ENCODE data around the gene DAB2IP.

Gene DAB2IP

DNA sequence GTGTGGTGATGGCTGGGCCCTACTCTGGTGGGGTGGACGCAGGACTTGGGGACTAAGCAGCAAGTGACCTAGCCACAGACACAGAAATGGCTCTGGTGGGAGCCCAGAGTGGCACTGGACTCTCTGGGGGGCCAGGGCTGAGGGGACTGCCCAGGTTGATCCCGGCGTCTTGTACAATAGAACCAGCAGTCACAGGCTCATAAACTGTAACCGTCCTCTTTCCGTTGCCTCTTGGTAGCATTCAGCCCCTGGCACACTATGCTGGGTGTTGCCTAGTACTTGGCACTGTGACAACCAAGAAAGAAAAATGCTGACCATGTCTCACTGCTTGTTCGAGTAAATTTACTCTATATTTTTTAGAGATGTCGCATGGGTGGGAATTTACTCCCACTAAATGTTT is 80.5 kb downstream of the DAB2IP start:
- TF ChIP-seq, protein P1, sequence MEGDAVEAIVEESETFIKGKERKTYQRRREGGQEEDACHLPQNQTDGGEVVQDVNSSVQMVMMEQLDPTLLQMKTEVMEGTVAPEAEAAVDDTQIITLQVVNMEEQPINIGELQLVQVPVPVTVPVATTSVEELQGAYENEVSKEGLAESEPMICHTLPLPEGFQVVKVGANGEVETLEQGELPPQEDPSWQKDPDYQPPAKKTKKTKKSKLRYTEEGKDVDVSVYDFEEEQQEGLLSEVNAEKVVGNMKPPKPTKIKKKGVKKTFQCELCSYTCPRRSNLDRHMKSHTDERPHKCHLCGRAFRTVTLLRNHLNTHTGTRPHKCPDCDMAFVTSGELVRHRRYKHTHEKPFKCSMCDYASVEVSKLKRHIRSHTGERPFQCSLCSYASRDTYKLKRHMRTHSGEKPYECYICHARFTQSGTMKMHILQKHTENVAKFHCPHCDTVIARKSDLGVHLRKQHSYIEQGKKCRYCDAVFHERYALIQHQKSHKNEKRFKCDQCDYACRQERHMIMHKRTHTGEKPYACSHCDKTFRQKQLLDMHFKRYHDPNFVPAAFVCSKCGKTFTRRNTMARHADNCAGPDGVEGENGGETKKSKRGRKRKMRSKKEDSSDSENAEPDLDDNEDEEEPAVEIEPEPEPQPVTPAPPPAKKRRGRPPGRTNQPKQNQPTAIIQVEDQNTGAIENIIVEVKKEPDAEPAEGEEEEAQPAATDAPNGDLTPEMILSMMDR (IDR thresholded peaks at IDR 0.05; ENCODE audit: borderline replicate concordance, control extremely low read depth, extremely low read depth, insufficient read depth, missing control alignments), result no peak
- in situ Hi-C loops (cut with MboI; ENCODE audit: low sequenced_read_pairs, unreplicated experiment), result loop anchor here (25.0 kb wide), 1 partner anchor 255 kb away; no protein-coding TSS in a partner anchor
- no peak for DNase-seq (ENCODE audit: low spot score)

DNA sequence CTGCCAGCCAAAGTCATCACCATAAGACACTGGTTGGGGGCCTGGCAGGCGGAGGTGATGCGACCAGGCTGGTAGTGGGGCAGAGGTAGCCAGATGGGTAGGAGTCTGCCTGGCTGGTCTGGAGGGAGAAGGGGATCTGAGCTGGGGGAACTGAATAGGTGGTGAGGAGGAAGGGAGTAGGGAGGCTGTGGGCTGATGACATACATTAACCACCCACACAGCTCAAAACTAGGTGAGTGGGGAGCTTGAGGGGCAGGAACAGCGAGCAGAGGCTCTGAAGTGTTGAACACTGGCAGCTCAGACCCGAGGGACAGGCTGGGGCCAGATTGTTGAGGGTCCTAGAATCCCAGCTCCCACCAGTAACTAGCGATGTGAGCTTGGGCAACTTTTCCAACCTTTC is 81.0 kb downstream of the DAB2IP start:
- no peak for DNase-seq (ENCODE audit: low spot score)
- in situ Hi-C loops (cut with MboI; ENCODE audit: low sequenced_read_pairs, unreplicated experiment), result loop anchor here (25.0 kb wide), 1 partner anchor 255 kb away; no protein-coding TSS in a partner anchor
- TF ChIP-seq, protein P1 (IDR thresholded peaks at IDR 0.05; ENCODE audit: borderline replicate concordance, control extremely low read depth, extremely low read depth, insufficient read depth, missing control alignments), result no peak

DNA sequence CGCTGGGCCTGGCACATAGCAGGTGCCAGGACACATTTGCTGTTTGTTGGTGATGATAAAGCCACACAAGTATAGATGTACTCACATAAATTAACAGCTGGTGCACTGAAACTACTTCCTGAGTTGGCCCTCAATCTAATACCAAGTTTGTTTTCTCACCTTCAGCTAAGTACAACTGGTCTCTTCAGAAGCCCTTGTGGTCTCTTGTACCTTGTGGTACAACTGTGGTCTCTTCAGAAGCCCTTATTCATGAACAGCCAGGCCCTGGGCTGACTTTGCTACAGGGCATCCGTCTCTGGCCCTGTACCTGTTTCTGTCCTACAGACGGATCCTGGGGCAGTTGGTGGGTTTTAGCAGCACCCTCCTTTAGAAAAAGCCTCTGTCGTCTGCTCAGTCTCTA is 81.5 kb downstream of the DAB2IP start:
- in situ Hi-C loops (cut with MboI; ENCODE audit: low sequenced_read_pairs, unreplicated experiment), result loop anchor here (25.0 kb wide), 1 partner anchor 254 kb away; no protein-coding TSS in a partner anchor
- TF ChIP-seq, protein P1 (IDR thresholded peaks at IDR 0.05; ENCODE audit: borderline replicate concordance, control extremely low read depth, extremely low read depth, insufficient read depth, missing control alignments), result no peak
- no peak for DNase-seq (ENCODE audit: low spot score)

DNA sequence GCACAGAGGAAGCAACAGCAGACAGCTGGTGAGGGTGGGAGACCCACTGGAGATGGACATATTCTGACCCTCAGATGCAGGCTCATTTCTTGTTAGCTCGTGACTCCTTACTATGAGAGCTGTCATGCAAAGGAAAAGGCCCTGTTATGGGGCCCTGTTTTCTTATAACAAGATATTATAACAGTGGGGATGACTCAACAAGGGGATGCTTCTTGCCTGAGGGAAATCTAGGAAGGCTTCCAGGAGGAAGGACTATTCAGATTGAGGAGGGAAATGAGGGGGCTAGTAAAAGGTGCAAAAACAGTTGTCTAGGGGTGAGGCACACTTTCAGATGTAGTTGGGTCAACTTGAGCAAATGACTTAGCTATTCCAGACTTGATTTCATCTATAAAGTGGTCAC is 83.0 kb downstream of the DAB2IP start:
- TF ChIP-seq, protein P1 (IDR thresholded peaks at IDR 0.05; ENCODE audit: borderline replicate concordance, control extremely low read depth, extremely low read depth, insufficient read depth, missing control alignments), result no peak
- in situ Hi-C loops (cut with MboI; ENCODE audit: low sequenced_read_pairs, unreplicated experiment), result loop anchor here (25.0 kb wide), 1 partner anchor 253 kb away; no protein-coding TSS in a partner anchor
- DNase-seq (ENCODE audit: low spot score), result no peak

DNA sequence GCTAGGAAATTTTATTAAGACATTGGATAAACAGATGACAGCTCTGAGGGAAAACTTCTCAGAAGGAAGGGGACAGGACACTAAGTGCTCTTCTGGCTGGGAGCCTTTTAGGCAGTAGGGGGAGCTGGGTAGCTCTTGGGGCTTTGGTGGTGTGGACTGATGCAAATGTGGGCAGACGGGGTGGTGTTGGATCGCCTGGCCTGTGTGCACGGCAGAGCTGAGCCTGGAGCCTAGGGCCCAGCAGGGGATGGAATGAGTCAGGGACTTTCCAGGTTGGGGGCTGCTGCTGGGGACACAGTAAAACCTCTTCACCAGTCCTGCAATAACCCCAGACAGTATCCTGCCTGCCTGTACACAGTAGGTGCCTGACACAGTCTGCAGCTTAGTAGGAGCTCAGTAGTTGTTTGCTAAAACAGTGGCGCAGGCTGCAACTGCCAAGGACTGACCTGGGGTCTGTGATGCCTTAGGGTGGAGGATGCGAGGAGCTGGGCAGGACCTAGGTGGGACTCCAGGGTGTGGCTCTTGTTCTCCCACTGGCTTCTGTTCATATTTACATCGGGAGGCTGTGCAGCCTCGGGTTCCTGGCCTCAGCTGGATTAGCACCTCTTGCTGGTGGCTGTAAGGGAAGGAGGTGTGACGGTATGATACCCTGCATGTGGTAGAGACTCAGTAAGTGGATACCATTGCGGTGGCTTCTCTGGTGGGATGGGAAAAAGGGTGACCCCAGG is 83.8 kb downstream of the DAB2IP start:
- in situ Hi-C loops (cut with MboI; ENCODE audit: low sequenced_read_pairs, unreplicated experiment), result loop anchor here (25.0 kb wide), 1 partner anchor 252 kb away; no protein-coding TSS in a partner anchor
- TF ChIP-seq, protein P1 (IDR thresholded peaks at IDR 0.05; ENCODE audit: borderline replicate concordance, control extremely low read depth, extremely low read depth, insufficient read depth, missing control alignments), result no peak
- DNase-seq (ENCODE audit: low spot score), result peak; percentile 71

DNA sequence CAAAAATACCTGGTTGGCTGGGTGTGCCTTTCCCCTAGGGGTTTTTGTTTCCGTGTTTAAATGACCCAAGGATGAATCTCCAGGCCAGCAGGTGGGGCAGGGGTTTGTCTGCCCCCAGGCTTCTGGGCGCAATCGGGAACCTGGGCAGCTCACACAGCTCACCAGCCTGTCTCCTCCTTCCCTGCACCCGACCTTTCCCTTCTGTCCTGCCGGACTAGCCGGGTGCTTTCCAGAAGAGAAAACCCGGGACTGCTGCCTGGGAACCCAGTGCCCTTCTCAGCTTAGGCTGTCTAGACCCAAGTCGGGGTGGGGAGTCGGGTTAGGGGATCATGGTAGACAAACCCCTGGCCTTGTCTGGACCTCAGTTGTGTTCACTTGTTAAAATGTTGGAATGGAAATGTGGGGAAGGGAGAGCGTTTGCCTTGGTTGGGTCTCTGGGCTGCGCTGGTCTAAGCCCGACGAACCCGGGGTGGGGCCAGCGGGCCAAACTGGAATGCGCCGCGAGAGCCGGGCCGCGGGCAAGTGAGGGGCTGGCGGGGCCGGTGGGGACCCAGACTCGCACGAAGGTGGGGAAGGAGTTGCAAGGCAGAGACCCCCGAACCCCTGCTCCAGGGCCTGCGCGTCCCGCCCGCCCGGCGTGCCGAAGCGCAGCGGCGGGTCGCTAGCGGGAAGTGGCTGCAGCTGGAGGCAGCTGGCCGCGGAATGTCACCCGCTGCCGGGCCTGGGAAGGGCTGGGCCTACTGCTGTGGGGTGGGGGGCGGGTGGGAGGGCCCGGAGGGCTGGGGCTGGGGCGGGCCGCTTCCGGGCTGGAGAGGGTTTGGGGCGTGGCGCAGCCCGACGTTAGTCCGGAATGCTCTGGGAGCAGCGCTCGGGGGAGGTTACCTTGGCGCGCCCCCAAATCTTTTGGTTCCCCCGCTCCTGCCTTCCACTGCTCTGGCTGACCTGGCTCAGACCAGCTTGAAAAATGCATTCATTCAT is 84.6 kb downstream of the DAB2IP start:
- in situ Hi-C loops (cut with MboI; ENCODE audit: low sequenced_read_pairs, unreplicated experiment), result loop anchor here (25.0 kb wide), 1 partner anchor 251 kb away; no protein-coding TSS in a partner anchor
- TF ChIP-seq, protein P1 (IDR thresholded peaks at IDR 0.05; ENCODE audit: borderline replicate concordance, control extremely low read depth, extremely low read depth, insufficient read depth, missing control alignments), result no peak
- DNase-seq (ENCODE audit: low spot score), result peak; percentile 49

All from GM13976 (cell line).